Inferior parietal cortex (tissue), 1 donor: Measurements from ENCODE around the gene OCA2.

Experiments
- DNase-seq: peaks from one replicate; pipeline ENCODE4 v3.0.0-alpha.2; 2016; ENCODE audit errors: extremely low spot score

OCA2 gene

DNA sequence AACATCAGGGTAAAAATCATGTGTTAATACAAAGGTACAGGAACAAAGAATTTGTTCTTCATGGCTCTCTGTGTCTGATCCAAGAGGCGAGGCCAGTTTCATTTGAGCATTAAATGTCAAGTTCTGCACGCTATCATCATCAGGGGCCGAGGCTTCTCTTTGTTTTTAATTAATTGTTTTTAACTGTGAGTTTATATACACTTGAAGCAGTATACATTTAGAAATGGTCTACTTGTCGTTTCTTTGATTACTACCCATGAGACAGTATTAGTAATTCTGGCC is 21.2 kb upstream of the OCA2 start:
- DNase-seq: no peak

GRCh38 chr15:28118531-28118930 is 19.4 kb upstream of the OCA2 start:
- DNase-seq: no peak

DNA sequence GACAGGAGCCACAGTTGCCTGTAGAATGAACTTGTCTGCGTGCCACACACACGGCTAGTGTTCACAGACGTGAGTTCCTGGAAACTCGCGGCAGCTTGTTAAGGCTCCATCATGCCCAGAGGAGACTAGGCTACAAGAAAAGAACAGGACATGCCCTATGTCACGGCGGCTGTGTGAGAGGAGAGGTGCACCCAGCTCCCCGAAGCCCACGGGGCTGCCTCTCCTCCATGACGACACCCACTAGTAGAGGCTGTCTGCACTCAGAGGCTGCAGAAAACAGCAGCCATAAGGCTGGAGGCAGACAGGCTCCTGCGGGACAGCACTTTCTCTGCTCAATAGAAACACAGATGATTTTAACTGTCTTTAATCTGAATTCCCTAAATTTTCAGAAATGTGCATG is 19.0 kb upstream of the OCA2 start:
- DNase-seq: no peak

- DNase-seq: no peak
Observed at GRCh38 chr15:28117432-28117990, 18.4 kb upstream of the OCA2 start.

DNA sequence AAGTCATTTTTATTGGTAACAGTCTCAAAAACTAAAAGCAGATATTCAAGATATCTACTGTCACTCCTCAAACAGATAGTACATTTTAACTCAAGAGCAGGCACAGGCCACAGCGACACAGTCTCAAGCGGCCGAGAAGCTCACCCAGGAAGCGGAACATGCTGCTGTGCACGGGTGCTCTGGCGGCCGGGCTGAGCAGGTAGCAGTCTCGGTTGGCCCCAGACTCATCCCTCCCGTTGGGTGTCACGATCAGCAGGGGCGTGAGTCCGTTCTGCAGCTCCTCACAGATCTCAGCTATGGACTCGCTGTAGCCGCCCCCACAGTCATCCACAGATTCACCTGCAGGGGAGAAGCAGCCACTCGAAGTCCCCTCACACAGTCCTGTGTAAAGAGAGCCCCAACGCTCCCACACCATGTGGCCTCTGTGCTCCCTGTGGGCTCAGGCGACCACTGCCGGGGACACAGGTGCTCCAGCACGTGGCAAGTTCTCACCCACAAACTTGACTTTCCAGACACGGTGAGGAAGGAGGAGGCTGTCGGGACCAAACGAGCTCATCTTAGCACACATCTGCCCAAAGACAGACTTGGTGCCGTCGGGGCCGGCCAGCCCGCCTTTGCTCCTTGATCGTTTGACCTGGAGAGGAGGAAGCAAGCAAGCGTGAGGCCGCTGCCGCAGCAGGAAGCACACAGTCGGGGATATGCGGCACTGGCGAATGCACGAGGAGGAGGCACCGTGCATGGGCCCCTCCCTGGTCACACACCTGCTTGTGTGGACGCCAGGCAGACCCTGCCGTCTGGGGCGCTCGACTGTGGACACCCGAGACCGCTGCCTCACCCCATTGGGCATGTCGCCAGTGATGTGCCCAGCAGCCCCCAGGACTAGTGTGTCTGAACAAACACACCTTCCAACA is 17.7 kb upstream of the OCA2 start:
- no peak for DNase-seq

DNA sequence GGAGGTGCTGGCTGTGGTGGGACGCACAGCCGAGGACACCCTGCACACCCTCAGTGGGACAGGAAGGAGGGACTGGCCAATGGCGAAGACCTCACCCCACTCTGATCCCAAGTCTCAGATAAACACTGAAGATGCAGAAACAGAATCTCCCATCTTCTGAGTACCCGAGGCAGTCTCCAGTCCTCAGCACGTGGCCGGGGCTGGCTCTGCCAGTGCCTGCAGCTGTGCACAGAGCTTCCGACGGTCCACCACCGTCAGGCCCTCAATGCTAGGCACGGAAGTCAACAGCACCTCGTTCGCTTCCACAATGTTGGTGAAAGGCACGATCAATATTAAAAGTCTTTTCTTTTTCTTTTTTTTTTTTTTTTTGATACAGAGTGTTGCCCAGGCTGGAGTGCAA is 16.8 kb upstream of the OCA2 start:
- DNase-seq: no peak

- DNase-seq: no peak
Observed at GRCh38 chr15:28114721-28115622, 15.9 kb upstream of the OCA2 start.

GRCh38 chr15:28114114-28114455 is 15.0 kb upstream of the OCA2 start:
- DNase-seq: no peak

DNA sequence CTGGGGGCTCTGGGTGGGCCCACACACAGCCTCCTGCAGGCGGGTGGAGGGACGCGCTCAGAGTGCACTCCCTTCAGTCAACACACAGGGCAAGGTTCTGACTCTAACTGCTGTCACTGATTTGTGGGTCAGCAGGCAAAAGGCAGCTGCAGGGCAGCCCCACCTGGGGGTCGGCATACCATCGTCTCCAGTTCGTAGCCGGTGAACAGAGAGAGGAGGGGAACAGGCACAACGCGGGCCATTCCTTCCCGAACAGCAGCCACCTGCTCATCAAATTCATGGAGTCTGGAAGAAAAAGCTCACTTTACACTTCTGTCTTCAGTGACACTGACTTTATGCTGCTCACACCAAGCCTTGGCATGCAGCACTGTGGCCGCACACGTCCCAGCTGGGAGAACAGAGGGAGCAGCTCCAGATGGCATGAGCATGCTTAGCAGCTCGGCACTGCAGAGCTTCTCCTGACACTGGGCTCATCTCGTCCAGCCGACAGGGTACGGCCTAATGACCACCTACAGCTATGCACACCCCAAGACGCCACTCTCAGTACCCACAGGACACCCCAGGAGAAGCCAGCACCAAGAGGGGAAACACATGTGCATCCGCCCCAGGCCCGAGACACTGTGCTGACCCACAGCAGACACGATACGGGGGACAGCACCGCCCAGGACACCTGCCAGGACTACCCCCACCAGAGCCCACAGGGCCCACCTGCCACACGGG is 14.4 kb upstream of the OCA2 start:
- no peak for DNase-seq

GRCh38 chr15:28112962-28113361 is 13.8 kb upstream of the OCA2 start:
- no peak for DNase-seq

GRCh38 chr15:28112101-28112760 is 13.1 kb upstream of the OCA2 start:
- no peak for DNase-seq

- no peak for DNase-seq
Observed at GRCh38 chr15:28111543-28111942, 12.4 kb upstream of the OCA2 start.

DNA sequence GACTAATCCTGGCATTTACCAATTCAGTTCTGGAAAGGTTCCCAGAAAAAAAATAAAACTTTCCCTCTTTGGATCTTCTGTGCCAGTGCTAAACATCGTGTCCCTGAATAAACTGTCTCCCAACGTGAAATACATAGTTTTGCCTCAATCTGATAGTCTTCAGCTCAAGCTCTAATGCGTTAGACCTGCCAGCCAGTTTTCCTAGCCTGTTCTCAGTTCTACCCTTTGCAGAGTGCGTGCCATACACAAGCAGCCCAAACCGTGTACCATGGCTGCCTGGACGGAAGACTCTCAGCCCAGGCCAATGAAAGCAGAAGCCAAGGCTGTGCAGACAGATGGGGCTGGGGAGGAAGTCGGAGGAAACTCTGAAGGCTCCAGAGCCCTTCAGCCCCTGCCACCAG is 11.4 kb upstream of the OCA2 start:
- DNase-seq: no peak

- no peak for DNase-seq
Observed at GRCh38 chr15:28109626-28110455, 10.7 kb upstream of the OCA2 start.

- DNase-seq: no peak
Observed at GRCh38 chr15:28107904-28108275, 8.8 kb upstream of the OCA2 start.

- DNase-seq: no peak
Observed at GRCh38 chr15:28107111-28107903, 8.2 kb upstream of the OCA2 start.

GRCh38 chr15:28106294-28107110 is 7.4 kb upstream of the OCA2 start:
- DNase-seq: no peak

DNA sequence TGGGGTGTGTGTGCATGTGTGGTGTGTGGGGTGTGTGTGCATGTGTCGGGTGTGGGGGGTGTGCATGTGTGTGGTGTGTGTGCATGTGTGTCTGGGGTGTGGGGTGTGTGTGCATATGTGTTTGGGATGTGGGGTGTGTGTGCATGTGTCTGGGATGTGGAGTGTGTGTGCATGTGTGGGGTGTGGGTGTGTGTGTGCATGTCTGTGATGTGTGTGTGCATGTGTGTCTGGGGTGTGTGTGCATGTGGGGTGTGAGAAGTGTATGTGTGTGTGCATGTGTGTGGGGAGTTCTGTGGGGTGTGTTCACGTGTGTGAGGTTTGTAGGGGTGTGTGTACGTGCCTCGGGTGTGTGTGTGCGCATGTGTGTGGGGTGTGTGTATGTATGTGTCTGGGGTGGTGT is 6.7 kb upstream of the OCA2 start:
- DNase-seq: no peak

- DNase-seq: no peak
Observed at GRCh38 chr15:28105224-28105791, 6.2 kb upstream of the OCA2 start.
